GM23248 (cell line): ENCODE results near the gene TIGD6.

Experiments
- EZH2 ChIP-seq: fragments of 200-600 bp; sonication (generic); IDR thresholded peaks from 2 replicates; pipeline ENCODE4 v1.6.1; 2018; ENCODE audit warnings: antibody characterized with exemption, mild to moderate bottlenecking; ENCODE audit not compliant: insufficient read depth, poor library complexity, severe bottlenecking
- EZH2phosphoT487 ChIP-seq: fragments of 200-600 bp; sonication (generic); IDR thresholded peaks from 2 replicates; pipeline ENCODE4 v1.6.1; 2018; ENCODE audit warnings: antibody characterized with exemption, moderate library complexity, mild to moderate bottlenecking, low read depth; ENCODE audit not compliant: insufficient read depth

DNA sequence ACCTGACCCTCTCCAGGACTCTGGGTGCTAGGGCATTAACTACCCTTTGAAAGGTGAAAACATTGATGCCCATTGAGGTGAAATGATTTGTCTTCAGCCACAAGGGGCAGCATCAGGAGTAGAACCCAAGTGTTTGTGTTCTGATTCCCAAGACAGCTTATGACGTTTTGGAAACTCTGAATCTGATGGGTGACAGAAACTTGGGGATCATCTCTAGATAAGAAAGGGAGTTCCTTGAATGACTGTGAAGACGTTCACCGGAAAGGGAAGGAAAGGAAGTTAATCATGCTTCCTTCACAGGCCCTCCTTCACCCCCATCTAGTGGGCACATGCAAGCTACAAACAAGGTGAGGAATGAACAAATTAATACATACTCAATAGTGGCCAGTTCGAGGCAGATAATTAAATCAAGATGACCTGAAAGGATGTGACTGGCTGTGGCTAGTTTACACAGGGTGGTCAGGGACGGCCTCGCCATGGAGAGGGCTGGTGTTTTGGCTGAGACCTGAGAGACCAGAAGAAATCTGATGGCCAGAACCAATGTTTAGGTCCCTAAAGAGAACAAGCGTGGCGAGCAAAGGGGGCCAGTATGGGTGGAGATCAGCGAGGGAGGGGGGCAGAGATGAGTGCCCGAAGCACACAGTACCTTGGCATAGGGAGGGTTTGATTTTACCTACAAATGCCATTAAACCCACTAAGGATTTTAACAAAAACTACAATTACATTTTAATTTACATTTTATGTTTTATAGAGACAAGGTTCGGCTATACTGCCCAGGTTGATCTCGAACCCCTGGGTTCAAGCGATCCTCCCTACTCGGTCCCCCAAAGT lies 40.8 kb downstream of the TIGD6 start:
- no peak for TF ChIP-seq EZH2
- TF ChIP-seq EZH2phosphoT487: no peak
